ENCODE results near the gene ADRB2.

DNA sequence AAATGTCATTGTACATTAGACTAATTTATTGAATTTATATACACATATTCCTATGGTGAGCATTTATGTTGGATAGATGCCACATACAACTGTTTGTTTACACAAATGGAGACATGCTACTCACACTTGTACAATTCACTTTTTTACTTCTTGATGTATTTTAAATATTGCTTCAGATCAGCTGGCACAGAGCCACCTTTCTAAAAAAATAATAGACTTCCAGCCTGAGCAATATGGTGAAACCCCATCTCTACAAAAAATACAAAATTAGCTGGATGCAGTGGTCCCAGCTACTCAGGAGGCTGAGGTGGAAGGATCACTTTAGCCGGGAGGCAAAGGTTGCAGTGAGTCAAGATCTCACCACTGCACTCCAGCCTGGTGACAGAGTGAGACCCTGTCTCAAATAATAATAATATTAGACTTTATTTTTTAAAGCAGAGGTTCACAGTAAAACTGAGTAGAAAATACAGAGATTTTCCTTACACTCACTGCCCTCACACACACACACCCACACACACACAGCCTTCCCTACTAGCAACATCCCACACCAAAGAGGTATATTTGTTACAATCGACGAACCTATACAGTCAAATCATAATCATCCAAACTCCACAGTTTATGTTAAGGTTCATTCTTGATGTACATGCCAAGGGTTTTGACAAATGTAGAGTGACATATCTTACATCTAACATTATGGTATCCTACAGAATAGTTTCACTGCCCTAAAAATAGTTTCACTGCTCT is 16.5 kb upstream of the ADRB2 start:
- TF ChIP-seq, protein P1, sequence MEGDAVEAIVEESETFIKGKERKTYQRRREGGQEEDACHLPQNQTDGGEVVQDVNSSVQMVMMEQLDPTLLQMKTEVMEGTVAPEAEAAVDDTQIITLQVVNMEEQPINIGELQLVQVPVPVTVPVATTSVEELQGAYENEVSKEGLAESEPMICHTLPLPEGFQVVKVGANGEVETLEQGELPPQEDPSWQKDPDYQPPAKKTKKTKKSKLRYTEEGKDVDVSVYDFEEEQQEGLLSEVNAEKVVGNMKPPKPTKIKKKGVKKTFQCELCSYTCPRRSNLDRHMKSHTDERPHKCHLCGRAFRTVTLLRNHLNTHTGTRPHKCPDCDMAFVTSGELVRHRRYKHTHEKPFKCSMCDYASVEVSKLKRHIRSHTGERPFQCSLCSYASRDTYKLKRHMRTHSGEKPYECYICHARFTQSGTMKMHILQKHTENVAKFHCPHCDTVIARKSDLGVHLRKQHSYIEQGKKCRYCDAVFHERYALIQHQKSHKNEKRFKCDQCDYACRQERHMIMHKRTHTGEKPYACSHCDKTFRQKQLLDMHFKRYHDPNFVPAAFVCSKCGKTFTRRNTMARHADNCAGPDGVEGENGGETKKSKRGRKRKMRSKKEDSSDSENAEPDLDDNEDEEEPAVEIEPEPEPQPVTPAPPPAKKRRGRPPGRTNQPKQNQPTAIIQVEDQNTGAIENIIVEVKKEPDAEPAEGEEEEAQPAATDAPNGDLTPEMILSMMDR (IDR thresholded peaks at IDR 0.05) = no peak
- TF ChIP-seq ZFX (IDR thresholded peaks at IDR 0.05; ENCODE audit: borderline replicate concordance) = no peak

Data from 22Rv1 (cell line).